Measurements from ENCODE around the gene FMN1. TPM values are rescaled to one million over a fixed set of nuclear protein-coding genes. Genes with fewer than 3 reads are reported as not detected.

The FMN1 gene
- total RNA-seq, 1 experiment from 2014 or later = 4.5 TPM

DNA sequence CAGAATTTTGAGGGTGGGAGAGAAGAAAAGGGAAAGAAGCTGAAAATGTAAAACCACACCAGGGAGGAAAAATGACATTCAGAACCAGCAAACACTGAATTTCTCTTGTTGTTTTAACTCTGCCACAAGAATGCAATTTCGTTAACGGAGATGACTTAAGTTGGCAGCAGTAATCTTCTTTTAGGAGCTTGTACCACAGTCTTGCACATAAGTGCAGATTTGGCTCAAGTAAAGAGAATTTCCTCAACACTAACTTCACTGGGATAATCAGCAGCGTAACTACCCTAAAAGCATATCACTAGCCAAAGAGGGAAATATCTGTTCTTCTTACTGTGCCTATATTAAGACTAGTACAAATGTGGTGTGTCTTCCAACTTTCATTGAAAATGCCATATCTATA is 461.2 kb downstream of the FMN1 start:
- H3K9me3 Mint-ChIP-seq = no peaks in the 10 kb centered on the region
- H3K4me1 Mint-ChIP-seq = peaks cover 28% of the 10 kb centered on the region
- DNase-seq (ENCODE audit: low spot score) = no peak
- POLR2A ChIA-PET = no interaction called here
- ATAC-seq = no peak
- H3K36me3 Mint-ChIP-seq = no peaks in the 10 kb centered on the region
- TF ChIP-seq NFATC4 (CRISPR knock-in tag; IDR thresholded peaks at IDR 0.05) = no peak
- TF ChIP-seq, protein P1, sequence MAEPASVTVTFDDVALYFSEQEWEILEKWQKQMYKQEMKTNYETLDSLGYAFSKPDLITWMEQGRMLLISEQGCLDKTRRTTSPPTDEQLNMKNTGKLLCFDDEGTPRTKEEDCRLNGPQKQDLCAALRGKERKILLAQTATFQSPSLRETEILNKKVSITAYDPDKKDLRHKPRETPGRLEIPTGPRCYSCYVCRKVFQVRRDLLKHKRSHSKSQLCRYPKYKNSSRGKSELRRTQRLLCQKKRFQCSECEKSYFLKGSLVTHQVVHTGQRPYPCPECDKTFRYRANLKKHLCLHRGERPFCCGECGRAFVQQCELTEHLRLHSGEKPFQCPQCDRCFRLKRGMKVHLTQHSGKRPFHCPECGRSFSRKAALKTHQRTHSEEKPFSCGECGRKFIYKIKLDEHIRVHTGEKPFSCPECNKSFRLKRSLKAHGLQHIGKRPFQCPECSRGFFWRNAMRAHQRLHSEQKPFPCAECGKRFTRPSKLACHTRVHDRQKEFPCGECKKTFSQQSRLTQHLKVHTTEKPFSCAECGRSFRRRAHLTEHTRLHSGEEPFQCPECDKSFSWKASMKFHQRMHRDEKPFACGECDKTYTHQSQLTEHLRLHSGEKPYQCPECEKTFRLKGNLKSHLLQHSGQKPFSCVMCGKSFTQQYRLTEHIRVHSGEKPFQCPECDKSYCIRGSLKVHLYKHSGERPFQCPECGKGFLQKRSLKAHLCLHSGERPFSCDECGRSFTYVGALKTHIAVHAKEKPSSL (CRISPR knock-in tag; conservative IDR thresholded peaks at IDR 0.05) = no peak
- TF ChIP-seq GABPB1 (CRISPR knock-in tag; IDR thresholded peaks at IDR 0.05) = no peak
- TF ChIP-seq OVOL2 (CRISPR knock-in tag; IDR thresholded peaks at IDR 0.05; ENCODE audit: borderline replicate concordance) = no peak
- TF ChIP-seq PREB (CRISPR knock-in tag; IDR thresholded peaks at IDR 0.05; ENCODE audit: borderline replicate concordance) = no peak
- TF ChIP-seq CREB1 (CRISPR knock-in tag; IDR thresholded peaks at IDR 0.05) = no peak
- no peak for TF ChIP-seq ETV6 (CRISPR knock-in tag; IDR thresholded peaks at IDR 0.05)
- no peak for TF ChIP-seq MXD4 (CRISPR knock-in tag; IDR thresholded peaks at IDR 0.05; ENCODE audit: borderline replicate concordance)
- TF ChIP-seq AR (CRISPR knock-in tag; IDR thresholded peaks at IDR 0.05) = no peak
- TF ChIP-seq, protein P2, sequence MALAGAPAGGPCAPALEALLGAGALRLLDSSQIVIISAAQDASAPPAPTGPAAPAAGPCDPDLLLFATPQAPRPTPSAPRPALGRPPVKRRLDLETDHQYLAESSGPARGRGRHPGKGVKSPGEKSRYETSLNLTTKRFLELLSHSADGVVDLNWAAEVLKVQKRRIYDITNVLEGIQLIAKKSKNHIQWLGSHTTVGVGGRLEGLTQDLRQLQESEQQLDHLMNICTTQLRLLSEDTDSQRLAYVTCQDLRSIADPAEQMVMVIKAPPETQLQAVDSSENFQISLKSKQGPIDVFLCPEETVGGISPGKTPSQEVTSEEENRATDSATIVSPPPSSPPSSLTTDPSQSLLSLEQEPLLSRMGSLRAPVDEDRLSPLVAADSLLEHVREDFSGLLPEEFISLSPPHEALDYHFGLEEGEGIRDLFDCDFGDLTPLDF (CRISPR knock-in tag; IDR thresholded peaks at IDR 0.05) = no peak
- no peak for TF ChIP-seq NR3C1 (CRISPR knock-in tag; conservative IDR thresholded peaks at IDR 0.05; ENCODE audit: low read depth)
- TF ChIP-seq PRDM15 (CRISPR knock-in tag; IDR thresholded peaks at IDR 0.05) = no peak
- no peak overlapping the region for H3K27ac Mint-ChIP-seq
- H3K4me3 Mint-ChIP-seq = no peak overlapping the region
- CTCF ChIA-PET = no interaction called here
- H3K27me3 Mint-ChIP-seq (ENCODE audit: low read depth) = peaks cover 2% of the 10 kb centered on the region

DNA sequence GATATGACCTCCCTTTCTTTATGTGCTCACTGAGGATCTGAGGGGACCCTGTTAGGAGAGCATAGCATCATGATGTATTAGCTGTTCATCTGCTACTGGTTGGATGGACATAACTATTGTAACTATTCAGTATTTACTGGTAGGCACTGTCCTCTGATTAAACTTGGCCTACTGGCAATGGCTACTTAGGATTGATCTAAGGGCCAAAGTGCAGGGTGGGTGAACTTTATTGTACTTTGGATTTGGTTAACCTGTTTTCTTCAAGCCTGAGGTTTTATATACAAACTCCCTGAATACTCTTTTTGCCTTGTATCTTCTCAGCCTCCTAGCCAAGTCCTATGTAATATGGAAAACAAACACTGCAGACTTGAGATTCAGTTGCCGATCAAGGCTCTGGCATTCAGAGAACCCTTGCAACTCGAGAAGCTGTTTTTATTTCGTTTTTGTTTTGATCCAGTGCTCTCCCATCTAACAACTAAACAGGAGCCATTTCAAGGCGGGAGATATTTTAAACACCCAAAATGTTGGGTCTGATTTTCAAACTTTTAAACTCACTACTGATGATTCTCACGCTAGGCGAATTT is 461.8 kb downstream of the FMN1 start:
- peaks cover 28% of the 10 kb centered on the region for H3K4me1 Mint-ChIP-seq
- CTCF ChIA-PET = no interaction called here
- TF ChIP-seq, protein P3, sequence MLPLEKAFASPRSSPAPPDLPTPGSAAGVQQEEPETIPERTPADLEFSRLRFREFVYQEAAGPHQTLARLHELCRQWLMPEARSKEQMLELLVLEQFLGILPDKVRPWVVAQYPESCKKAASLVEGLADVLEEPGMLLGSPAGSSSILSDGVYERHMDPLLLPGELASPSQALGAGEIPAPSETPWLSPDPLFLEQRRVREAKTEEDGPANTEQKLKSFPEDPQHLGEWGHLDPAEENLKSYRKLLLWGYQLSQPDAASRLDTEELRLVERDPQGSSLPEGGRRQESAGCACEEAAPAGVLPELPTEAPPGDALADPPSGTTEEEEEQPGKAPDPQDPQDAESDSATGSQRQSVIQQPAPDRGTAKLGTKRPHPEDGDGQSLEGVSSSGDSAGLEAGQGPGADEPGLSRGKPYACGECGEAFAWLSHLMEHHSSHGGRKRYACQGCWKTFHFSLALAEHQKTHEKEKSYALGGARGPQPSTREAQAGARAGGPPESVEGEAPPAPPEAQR (CRISPR knock-in tag; IDR thresholded peaks at IDR 0.05) = no peak
- TF ChIP-seq ZNF317 (CRISPR knock-in tag; IDR thresholded peaks at IDR 0.05; ENCODE audit: borderline replicate concordance, low read depth) = no peak
- TF ChIP-seq, protein P4, sequence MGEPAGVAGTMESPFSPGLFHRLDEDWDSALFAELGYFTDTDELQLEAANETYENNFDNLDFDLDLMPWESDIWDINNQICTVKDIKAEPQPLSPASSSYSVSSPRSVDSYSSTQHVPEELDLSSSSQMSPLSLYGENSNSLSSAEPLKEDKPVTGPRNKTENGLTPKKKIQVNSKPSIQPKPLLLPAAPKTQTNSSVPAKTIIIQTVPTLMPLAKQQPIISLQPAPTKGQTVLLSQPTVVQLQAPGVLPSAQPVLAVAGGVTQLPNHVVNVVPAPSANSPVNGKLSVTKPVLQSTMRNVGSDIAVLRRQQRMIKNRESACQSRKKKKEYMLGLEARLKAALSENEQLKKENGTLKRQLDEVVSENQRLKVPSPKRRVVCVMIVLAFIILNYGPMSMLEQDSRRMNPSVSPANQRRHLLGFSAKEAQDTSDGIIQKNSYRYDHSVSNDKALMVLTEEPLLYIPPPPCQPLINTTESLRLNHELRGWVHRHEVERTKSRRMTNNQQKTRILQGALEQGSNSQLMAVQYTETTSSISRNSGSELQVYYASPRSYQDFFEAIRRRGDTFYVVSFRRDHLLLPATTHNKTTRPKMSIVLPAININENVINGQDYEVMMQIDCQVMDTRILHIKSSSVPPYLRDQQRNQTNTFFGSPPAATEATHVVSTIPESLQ (CRISPR knock-in tag; IDR thresholded peaks at IDR 0.05) = no peak
- H3K36me3 Mint-ChIP-seq = no peaks in the 10 kb centered on the region
- DNase-seq (ENCODE audit: low spot score) = no peak
- H3K27ac Mint-ChIP-seq = no peak overlapping the region
- no peak for ATAC-seq
- POLR2A ChIA-PET = no interaction called here
- H3K27me3 Mint-ChIP-seq (ENCODE audit: low read depth) = peaks cover 2% of the 10 kb centered on the region
- 0 out of 2 replicates have a peak, but pooled peaks cover 3% of the 10 kb centered on the region for H3K9me3 Mint-ChIP-seq
- H3K4me3 Mint-ChIP-seq = no peak overlapping the region
